Measurements from ENCODE around the gene FBXL5.

GRCh38 chr4:15703439-15703838 lies 48.3 kb upstream of the FBXL5 start:
- no peak for TF ChIP-seq ZBTB48 (tag by site-specific recombination; IDR thresholded peaks at IDR 0.05)
- no peak for TF ChIP-seq ZNF302 (tag by site-specific recombination; IDR thresholded peaks at IDR 0.05; ENCODE audit: low read depth)
- TF ChIP-seq REPIN1 (tag by site-specific recombination; IDR thresholded peaks at IDR 0.05; ENCODE audit: low read depth), result no peak
